NCI-H146 treated with DMSO at 0.1 percent for 48 hours (cell line): ENCODE measurements around the gene ELMO1.
A peak's percentile ranks its signal among the peaks of the same experiment; 100 is the strongest.

ENCODE experiments used
- DNase-seq: peaks from one replicate; lab custom pipeline; 2025; ENCODE audit not compliant: unreplicated experiment; lab: John Stamatoyannopoulos, UW

The ELMO1 gene

DNA sequence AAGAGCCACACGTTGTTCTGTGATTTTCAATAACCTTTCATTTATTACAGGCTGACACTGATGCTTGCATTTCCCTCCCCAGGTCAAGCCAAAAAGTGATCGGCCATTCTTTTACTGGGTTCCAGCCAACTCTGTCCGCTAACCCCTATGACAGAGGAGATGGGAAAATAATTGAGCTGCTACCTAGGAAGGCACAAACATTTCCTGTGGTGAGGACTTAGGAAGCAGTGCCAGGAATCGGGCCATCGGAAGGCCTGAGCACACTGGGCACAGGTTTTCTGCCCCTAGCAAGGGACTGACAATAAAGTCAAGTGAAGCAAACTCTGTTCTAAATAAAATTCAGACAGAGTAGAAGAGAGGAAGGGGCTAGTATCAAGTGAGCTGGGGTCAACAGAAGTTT lies 411.4 kb downstream of the ELMO1 start:
- DNase-seq = no peak

DNA sequence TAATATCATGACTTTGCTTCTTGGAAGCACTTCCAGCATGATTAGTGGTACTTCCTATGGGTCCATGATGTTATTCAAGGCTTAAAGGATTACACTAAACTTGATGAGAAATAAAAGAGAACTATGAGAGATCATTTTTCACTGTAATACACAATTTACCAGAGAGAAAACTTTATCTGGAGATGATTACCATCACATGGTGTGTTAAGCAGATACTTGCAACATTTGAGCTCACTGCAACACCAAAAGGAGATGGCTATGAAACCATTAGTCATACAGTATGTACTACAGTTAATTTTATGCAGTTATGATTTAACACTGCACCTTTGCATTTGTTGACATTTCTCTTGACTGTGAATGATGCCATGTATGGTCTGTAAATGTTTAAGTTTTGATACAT lies 413.0 kb downstream of the ELMO1 start:
- no peak for DNase-seq

DNA sequence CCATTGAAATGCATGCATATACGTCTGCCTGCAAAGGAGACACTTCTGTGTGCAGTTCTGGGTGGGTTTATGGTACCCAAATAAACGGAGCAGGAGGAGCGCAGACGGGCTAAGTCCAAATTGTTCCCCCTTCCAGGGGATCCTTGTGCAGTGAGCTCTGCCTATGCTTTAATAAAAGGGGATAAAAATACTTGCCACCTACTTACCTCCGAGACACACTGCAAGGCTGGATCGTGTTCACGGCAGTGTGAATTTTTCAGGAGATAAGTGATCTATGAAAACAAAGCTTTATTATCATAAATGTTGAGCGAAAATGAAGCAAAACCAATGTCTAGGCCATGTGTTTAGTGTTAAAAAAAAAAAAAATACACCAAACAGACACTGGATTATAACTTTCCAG lies 415.5 kb downstream of the ELMO1 start:
- no peak for DNase-seq

DNA sequence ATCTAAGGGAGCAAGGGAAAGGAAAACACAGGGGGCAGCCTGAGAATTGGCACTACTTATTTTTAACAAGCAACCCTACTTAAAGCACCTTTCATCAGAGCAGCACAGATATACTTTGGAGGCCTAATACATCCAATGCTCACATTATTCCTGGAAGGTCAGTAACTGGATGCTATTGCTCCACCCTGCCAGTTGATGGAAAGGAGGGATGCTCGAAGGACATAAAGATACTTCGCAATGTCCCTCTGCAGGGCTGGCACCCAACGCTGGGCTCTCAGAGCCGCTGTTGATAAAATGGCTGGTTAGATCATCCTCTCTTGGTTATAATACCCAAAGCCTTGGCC lies 416.4 kb downstream of the ELMO1 start:
- DNase-seq = no peak

DNA sequence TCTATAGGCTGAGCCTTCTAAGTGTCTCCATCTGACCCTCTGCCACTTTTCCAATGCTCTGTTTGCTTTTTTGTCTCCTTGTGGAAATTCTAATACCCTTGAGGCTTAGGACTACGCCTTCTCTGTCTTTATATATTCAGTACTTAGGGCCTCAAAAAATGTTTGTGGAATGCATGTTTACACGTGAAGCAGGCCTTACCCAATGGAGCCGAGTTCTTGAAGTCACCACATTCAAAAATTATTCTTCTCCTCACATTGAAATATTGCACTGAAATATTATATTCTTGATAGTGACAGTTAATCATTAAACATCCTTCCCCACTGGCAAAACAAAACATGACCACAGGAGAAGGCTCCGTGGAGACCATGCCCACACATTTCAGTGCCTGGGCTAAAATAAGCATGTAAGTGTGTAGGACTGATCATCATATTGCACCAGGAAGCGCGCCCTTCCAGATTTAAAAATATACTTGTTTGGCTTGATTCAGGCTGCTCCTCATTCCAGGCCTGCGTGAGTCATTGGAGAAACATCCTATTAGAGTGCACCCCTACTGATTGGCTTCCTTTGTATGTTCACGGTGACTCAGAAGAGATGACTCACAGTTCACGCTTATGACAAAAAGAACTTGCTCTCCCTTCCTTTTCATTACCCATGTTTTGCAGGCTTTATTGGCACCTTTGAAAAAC lies 416.9 kb downstream of the ELMO1 start:
- peak; percentile 84 for DNase-seq

DNA sequence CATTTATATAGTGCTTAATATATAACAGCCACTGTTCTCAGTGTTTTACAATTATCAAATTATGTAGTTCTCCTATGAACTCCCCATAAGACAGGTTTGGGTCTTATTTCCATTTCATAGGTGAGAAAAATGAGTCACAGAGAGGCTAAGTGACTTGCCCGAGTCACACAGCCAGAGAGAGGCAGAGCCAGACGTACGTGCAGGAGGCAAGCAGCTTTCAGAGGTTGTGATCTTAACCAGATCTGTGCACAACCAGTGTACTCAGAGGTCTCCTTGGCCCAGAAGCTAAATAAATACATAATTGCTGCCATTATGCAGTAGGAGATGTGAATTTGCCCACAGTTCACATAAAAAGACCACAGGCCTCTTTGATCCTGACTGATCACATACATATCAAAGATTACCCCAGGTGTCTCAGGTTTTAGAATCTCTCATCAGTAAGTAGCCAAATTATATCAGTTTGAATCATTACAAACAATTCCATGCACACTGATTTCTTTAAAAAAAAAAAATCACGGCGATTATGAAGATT lies 419.7 kb downstream of the ELMO1 start:
- no peak for DNase-seq

DNA sequence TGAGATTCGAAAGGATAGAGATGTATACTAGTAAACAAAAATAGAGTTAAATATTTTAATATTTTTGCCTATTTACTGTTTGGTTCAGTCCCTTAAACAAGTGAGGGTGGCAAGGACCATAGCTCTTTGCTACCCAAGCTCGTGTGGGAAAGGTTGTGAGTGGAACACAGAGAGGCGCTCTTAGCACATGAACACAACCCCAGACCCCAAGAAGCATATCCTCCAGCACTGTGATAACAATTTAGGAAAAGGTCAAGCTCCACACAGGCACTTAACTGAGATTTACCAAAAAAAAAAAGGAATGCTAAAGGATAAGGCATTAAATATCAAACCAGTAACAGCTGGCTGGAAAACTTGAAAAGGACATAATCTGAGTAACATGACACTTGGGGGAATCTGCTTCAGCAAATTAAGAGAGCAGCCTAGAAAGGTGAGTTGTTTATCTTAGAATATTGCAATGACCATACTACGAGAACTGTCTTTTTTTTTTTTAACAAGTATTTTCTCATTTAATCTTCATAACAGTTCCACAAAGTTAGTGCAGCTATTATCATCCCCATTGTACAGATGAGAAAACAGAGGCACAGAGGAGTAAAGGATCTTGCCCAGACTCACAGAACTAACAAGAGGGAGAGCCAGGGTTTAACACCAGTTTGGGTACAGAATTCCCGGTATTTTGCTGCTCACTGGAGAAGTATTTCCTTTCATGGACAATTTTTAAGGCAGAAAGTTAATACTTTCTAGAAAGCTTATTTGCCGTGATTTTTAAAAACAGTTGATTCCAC lies 420.9 kb downstream of the ELMO1 start:
- no peak for DNase-seq

DNA sequence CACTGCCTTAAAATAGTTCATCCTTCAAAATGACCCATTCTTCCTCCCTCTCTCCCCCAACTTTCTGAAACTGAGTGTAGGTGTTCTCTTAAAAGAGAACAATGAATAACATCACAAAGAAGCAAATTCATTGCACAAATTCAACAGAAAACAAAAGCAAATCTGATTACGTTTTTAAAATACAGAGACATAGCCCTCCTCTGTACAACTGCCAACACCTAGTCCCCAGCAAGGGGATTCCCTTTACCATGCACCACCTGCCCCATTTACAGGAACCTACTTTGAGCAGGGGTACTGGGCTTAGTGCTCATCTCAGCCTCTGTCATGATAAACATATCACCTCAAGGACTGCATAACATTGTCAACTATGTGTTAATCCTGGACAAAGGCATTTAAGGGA lies 421.6 kb downstream of the ELMO1 start:
- DNase-seq = no peak

DNA sequence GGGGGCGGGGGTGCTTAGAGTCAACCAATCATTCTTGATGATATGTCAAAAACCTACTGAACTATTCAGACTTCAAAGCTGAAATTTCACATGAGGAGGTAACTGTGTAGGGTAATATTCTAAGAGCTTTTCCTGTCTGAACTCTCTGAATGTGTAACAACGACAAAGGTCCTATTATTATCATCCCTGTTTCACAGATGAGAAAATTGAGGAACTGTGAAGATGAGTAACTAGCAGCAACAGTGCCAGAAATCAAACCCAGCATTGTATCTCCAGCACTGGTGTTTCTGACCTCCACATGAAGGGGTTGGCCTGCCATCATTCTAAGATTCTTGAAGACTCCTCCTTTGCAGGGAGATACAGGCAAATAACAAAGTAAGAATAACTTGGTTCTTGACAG lies 429.7 kb downstream of the ELMO1 start:
- no peak for DNase-seq

DNA sequence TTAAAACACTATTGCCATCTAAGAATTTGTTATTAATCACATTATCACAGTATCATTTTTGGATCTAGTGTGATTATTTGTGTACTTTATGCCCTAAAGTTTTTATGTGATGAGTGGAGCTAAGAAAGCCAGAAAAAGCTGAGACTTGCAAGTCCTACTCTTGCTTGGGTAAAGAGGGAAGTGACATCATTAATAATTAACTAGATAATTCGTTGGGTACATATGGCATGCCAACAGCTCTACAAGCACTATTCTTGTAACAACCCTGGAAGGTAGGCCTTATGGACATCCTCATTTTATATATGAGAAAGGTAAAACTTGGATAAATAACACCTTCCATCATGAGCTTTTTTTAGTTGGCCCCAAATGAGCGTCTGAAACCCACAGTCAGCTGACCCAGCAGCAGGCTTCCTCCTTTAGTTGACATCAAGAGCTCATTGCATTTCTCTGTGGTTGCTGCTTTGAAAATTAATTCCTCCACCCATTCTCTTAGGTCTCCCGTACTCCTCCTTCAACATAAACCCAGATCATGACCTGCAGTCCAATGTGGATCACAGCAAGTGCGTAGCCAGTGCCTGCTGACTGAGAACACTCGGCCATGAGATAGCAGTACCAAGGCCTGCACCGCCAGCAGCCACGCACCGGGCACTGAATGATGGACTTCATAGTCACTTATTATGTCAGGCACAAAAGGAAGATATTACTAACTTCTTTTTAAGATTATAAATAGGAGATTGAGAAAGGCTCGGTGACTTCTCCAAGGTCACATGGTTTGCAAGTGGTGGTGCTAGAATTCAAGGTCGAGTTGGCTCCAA lies 432.4 kb downstream of the ELMO1 start:
- DNase-seq = no peak

DNA sequence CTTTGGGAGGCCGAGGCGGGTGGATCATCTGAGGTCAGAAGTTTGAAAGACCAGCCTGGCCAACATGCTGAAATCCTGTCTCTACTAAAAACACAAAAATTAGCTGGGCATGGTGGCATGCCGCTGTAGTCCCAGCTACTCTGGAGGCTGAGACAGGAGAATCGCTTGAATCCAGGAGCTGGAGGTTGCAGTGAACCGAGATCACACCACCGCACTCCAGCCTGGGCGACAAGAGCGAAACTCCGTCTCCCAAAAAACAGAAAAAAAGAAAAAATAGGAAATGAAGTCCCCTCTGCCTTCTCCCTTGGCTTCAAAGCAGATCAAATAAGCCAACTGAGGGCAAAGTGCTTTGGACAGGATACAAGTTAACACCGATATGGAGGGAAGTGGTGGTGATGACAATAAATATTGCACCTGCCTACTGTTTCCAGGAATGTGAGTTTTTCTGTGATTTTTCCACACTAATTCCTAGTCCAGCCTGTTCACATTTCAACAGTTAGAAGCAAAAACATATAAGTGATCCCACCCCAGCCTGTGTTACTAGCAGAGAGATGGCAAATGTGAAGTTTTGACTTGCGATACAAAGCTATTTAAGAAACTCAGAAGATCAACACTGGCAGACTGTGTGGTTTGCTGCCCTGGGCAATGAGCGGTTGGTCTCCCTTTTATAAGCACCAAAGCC lies 433.2 kb downstream of the ELMO1 start:
- DNase-seq = no peak

DNA sequence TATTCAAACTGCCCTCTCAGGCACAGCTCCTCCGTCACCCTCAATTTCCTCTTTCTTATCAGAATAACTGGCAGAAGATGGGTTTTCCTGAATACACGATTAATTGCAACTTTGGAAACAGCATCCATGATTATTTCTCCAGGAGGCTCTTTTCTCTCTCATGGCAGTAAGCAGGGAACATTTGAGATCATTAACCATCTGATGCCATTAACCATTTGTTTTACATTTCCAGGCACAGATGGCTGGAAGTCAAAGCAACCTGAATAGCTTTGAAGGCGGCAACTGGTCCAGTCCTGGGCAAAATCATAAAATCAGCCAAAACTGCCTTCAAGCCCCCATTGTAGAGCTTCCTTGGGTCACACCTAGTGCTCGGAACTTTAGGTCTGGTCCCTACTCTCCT lies 434.9 kb downstream of the ELMO1 start:
- no peak for DNase-seq

DNA sequence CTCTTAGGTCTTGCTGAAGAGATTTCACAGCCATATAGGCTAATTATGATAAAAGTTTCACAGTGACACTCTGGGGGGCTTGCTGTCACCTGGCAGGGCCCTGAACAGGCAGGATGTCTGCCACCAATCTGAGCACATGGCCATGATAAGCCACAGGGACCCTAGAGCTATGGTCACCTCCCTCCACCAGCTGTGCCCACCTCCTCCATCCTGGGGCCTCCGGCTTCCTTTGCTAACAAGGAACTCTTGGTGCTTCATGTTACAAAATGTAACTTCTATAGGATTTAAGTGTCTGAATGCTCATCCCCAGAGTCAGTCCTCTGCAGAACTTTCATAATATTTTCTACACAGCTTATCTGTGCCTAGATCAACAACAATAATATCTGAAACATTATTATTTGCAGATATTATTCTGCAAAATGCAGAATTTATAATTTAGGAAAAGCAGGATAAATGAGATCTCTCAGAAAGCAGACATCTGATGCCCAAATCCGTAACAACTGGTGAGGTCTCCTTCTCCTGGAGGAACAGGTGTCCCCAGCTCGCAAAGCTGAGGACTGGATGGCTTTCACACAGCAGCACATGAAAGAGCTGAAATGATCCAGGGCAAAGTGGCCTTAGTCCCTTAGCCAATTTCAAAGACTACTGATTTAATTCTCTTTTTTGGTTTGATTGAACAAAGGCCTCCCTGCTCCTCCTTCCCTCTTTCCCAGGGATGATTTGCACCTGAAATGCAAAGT lies 437.3 kb downstream of the ELMO1 start:
- no peak for DNase-seq

DNA sequence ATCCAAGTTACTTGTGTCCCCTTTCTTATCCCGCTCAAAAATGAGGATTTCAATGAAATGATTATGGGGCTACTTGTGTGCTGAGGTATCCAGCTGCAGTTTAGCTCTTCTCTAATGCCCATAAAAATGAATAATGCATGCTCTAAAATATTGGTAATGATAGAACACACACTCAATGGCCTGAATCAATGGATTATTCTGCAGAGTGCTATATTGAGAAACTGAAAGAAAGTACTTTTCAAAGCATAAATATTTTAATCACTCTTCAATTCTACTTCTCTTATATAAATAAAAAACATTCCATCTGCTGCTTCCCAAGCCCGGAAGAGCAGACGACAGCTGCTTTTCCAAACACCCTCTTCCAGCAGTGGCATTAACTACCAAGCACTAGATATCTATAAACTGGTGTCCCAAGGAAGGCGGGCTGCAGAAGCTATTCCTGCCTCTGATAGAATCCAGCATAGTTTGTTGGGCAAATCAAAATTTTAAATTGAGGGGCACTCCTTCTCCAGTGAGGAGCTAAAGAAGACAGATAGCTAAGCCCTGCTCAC lies 439.5 kb downstream of the ELMO1 start:
- no peak for DNase-seq

DNA sequence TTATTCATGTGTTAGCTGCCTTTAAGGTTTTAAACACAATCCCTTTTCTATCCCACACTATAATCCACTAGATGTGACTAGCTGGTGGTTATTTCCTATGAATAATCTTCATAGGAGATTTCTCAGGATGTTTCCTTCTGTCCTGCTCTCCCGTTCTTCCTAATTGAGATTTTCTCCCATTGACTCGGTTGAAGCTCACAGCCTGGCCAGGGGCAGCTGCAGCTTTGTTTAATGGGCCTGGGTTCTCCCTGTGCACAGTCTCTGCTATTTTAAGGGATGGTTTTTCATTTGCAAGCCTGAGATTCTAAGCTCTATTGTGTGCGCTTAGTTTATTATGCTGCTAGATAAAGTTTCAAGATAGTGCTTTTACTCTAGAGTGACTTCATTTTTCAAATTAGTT lies 441.0 kb downstream of the ELMO1 start:
- DNase-seq = no peak

DNA sequence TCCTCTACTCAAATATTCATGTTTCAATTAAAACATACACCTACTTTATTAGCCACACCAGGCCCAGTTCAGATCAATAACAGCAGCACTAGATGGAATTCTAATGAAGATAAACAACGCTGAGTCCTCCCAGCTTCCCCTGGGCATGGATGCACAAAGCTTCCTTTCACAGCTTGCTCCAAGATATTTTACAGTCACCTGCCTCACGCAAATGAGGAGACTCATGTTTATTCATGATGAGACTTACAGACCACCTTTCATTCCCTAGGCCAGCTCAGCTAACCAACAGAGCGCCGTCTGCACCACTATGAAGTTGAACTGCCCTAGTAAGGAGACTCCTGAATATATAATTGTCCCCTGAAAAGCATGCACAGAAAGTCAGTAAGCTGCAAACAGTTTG lies 441.4 kb downstream of the ELMO1 start:
- peak; percentile 6 for DNase-seq

DNA sequence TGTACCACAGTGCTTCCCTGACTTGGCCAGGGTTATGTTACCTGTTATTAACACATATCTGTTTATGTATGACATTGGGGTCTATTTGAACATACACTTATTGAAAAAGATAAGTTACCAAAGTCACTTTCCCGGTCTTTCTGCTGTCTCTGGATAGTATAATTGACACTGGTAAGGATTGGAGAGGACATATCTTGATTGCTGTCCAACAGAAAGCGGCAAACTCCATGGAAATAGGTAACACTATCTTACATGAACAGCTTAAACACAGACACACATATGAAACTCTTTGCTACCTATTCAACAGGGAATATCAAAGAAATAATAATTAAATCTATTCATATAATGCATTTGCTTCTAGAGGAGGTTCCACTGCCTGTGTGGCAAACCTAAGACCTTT lies 441.9 kb downstream of the ELMO1 start:
- no peak for DNase-seq

DNA sequence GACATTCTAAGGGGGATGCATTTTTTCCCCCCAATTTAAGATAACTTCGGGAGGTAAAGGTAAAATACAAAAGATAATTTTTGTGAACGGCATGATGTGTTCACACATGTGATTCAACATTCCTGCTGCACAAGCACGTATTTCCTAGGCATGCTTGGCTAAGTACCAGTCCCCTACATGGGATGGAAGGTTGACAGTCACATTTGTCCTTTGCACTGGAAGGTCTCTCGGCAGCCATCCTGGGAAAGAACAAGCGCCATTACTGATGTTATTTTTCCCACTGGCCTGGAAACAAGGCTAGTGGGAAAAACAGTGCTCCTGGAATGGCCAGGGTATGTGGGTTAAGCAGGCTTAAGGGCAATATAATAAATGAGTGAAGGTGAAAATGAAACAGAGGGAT lies 448.2 kb downstream of the ELMO1 start:
- DNase-seq = no peak

DNA sequence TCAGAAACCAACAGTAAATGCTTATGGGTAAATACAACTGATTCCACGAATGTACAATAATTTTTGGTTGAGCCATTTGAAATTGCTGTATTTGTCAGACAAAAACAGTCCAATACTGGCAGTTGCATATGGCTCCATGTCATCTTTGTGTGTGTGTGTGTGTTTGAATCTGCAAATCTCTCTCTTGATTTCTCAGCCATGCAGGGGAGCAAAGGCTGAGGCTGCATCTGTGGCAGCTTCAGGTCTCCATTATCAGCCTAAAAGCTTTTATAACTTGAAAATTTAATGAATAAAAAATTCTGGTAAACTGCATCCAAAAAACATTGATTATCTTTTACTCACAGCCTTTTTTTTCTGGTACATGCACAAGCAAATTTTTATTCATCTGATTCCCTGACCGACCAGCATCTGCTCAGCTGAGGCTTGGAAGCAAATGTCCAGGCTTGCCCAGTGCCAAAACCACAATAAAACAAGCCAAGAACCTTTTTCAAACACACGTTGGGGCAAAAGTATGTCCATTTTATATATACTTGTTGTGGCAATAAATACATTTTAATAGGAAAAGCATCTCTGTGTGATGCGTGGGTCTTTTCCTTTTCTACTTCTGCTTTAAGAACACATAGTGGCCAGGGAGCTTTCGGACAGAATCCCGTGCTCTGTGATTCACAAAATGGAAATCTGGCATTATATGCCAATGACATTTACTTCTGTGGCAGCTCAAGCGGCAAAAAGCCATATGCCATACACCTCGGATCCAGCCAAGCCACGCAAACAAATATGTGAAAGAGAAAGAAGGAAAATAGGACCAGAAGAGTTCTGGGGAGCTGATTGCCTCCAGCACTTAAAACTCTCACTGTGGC lies 448.8 kb downstream of the ELMO1 start:
- DNase-seq = no peak
